EL (cell line): ENCODE results near the gene VILL.

Experiments used
- DNase-seq: peaks from one replicate; pipeline ENCODE4 v3.0.0-alpha.2; 2016

VILL gene

GRCh38 chr3:38002291-38002876 lies 11.8 kb downstream of the VILL start:
- no peak for DNase-seq

GRCh38 chr3:38002940-38003339 lies 12.4 kb downstream of the VILL start:
- no peak for DNase-seq

GRCh38 chr3:38003371-38003816 lies 12.8 kb downstream of the VILL start:
- DNase-seq = peak; percentile 32

- no peak for DNase-seq
Measured at GRCh38 chr3:38003817-38004414, 13.3 kb downstream of the VILL start.

GRCh38 chr3:38004415-38005075 lies 14.0 kb downstream of the VILL start:
- DNase-seq = peak; percentile 64

- DNase-seq = no peak
Measured at GRCh38 chr3:38005076-38006020, 14.8 kb downstream of the VILL start.

- DNase-seq = no peak
Measured at GRCh38 chr3:38006031-38006430, 15.4 kb downstream of the VILL start.

GRCh38 chr3:38006445-38006995 lies 15.9 kb downstream of the VILL start:
- no peak for DNase-seq

- DNase-seq = no peak
Measured at GRCh38 chr3:38007754-38008090, 17.1 kb downstream of the VILL start.

- no peak for DNase-seq
Measured at GRCh38 chr3:38008191-38008701, 17.7 kb downstream of the VILL start.

GRCh38 chr3:38008971-38009580 lies 18.5 kb downstream of the VILL start:
- DNase-seq = no peak

GRCh38 chr3:38009807-38010591 lies 19.4 kb downstream of the VILL start:
- DNase-seq = no peak

- DNase-seq = no peak
Measured at GRCh38 chr3:38011111-38011510, 20.5 kb downstream of the VILL start.

- DNase-seq = no peak
Measured at GRCh38 chr3:38015485-38015884, 24.9 kb downstream of the VILL start.

GRCh38 chr3:38015984-38016383 lies 25.4 kb downstream of the VILL start:
- DNase-seq = no peak

- no peak for DNase-seq
Measured at GRCh38 chr3:38016410-38016809, 25.8 kb downstream of the VILL start.

- no peak for DNase-seq
Measured at GRCh38 chr3:38016847-38017444, 26.4 kb downstream of the VILL start.

GRCh38 chr3:38017445-38018295 lies 27.1 kb downstream of the VILL start:
- no peak for DNase-seq

GRCh38 chr3:38018296-38019266 lies 28.0 kb downstream of the VILL start:
- DNase-seq = no peak
